GM21423 (cell line): Measurements from ENCODE around the gene DUOX2.
"Not testable (repeated sequence)": the region's sequence is repeated elsewhere in the genome, so short reads cannot be mapped to it uniquely, and the experiment has no call there.

Experiments
- ATAC-seq: cut with Tn5 transposase; IDR thresholded peaks from one replicate; pipeline ENCODE4 v1.9.1; 2021; ENCODE audit warnings: mild to moderate bottlenecking, moderate library complexity; ENCODE audit not compliant: unreplicated experiment

DUOX2 gene

DNA sequence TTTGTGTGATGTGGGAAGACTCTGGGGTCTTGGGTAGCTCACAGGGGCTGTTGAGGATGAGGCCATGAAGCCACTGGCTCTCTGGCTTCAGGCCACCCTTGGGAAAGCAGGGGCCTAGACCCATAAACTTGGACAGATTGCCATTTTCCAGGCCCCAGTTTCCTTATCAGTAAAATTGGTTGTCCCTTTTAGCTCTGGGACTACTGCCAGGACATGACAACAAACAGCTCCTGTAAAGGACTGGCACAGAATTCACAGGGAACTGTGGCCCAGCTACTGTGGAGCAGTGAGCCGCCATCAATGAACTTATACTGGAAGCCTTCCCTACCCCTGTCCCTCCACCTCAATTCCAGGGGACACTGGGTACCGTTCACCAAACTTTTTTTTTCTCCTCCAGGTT, 36.6 kb downstream of the DUOX2 start:
- not testable (repeated sequence) for ATAC-seq

GRCh38 chr15:45075440-45076320, 38.3 kb downstream of the DUOX2 start:
- ATAC-seq, result not testable (repeated sequence)

DNA sequence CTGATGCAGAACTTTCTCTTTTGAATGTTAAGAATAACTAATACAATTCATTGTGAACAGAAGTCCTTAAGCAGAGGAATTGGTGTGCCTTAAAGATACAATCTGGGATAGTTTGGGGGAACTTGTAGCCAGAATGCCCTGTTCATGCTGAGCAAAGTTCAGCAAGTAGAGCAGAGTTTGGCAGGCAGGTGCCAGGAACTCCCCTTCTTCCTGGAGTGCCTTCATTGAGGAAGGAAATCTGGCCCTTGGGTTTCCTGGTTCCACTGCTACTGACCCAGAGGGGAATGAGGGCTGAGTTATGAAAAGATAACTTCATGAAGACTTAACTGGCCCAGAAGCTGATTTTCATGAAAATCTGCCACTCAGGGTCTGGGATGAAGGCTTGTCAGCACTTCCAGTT, 40.4 kb downstream of the DUOX2 start:
- not testable (repeated sequence) for ATAC-seq

DNA sequence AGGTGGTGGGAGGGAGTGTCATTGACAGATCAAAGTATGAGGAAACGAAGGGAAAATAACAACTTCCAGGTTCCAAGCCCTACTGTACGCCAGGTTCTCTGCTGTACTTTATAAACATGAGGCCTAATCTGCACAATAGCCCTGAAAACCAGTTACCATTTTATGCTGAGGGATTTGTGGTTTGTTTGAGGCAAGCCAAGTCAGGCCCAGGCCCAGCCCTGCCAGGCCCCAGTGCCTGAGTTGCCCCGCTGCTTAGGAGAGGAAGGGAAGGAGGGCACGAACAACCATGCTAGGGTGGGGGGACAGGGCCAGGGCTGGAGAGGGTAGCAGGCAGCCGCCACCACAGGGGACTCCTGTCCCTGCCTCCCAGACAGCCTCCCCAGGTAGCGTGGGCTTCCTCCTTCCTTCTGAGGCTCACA, 44.0 kb downstream of the DUOX2 start:
- not testable (repeated sequence) for ATAC-seq

DNA sequence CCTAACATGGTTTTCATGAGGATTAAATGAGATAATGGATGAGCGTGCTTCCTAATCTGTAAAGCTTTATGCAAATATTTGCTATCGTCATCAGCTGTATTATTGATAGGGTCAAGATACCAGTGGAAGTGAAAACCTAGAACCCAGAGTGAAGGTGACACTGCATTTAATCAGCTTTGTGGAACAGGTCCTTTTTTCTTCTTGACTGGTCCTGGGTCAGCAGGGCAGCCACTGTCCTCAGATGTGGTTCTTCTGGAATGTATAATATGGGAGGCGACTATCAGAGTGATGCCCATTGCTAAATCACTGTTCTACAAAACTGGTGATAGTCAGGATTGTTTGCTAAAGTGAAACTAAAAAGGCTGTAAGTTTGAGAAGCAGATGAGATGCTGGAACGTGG, 49.6 kb downstream of the DUOX2 start:
- ATAC-seq, result no peak

- not testable (repeated sequence) for ATAC-seq
Observed at GRCh38 chr15:45062301-45062700, 51.7 kb downstream of the DUOX2 start.

DNA sequence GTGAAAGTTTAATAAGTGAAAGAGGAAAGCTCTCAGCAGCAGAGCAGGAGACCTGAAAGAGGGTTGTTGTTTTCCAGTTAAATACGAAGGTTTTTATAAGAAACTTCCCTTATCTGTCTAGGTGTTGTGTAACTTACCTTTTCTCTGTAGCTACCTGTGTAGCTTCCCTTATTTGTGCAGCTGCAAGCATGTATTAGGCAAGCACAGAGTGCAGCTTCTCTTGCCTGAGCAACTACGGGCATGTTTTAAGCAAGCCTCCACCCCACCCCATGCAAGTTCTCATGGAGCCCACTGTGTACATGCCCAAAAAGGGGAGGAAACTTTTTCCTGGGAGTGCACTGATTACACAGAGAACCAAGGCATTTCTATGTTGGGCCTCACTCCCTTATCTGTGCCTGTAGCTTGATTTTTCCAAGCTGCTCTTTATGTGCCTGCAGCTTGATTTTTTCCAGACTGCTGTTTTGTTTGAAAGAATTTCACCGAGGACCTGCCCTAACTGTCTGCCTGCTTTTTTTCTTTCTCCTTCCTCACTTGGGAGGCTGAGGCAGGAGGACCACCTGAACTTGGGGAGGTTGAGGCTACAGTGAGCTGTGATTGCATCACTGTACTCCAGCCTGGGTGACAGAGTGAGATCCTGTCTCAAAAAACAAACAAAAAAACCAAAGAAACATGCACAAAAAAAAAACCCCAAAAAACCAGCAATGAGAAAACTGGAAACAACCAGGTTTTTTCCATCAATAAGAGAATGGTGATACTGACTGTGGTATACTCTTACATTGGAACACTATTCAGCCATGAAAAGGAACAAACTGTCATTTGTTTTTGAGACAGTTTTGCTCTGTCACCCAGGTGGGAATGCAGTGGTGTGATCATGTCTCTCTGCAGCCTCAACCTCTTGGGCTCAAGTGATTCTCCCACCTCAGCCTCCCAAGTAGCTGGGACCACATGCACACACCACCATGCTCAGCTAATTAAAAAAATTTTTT, 55.0 kb downstream of the DUOX2 start:
- not testable (repeated sequence) for ATAC-seq

- not testable (repeated sequence) for ATAC-seq
Observed at GRCh38 chr15:45052676-45053075, 61.3 kb downstream of the DUOX2 start.

GRCh38 chr15:45050587-45050986, 63.4 kb downstream of the DUOX2 start:
- ATAC-seq, result no peak

GRCh38 chr15:45048794-45049631, 65.0 kb downstream of the DUOX2 start:
- no peak for ATAC-seq

DNA sequence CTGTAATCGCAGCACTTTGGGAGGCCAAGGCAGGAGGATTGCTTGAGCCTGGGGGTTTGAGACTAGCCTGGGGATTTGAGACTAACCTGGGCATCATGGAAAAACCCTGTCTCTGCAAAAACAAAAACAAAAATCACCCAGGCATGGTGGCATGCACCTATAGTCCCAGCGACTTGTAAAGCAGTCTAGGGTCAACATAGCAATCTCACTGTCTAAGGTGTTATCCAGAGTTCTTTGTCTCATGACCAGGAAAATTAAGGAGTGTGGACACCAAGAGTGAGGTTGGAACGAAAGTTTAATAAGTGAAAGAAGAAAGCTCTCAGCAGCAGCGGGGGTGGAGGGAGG, 65.6 kb downstream of the DUOX2 start:
- ATAC-seq, result not testable (repeated sequence)

GRCh38 chr15:45044270-45044669, 69.7 kb downstream of the DUOX2 start:
- not testable (repeated sequence) for ATAC-seq

GRCh38 chr15:45042859-45043258, 71.1 kb downstream of the DUOX2 start:
- ATAC-seq, result not testable (repeated sequence)
